LoVo (cell line): ENCODE measurements around the gene WDFY3.
"Not testable (repeated sequence)": the region's sequence is repeated elsewhere in the genome, so short reads cannot be mapped to it uniquely, and the experiment has no call there.

Source experiments
- DNase-seq: peaks from one replicate; pipeline ENCODE4 v3.0.0-alpha.2; 2016; ENCODE audit warnings: low spot score

WDFY3 gene

GRCh38 chr4:84857296-84857695, 109.2 kb downstream of the WDFY3 start:
- DNase-seq: no peak

GRCh38 chr4:84856468-84857049, 109.9 kb downstream of the WDFY3 start:
- DNase-seq: no peak

- DNase-seq: no peak
Observed at GRCh38 chr4:84855774-84856173, 110.7 kb downstream of the WDFY3 start.

- no peak for DNase-seq
Observed at GRCh38 chr4:84852081-84852480, 114.4 kb downstream of the WDFY3 start.

GRCh38 chr4:84849051-84849640, 117.3 kb downstream of the WDFY3 start:
- DNase-seq: no peak

- no peak for DNase-seq
Observed at GRCh38 chr4:84848432-84848831, 118.1 kb downstream of the WDFY3 start.

- no peak for DNase-seq
Observed at GRCh38 chr4:84847978-84848377, 118.5 kb downstream of the WDFY3 start.

- DNase-seq: no peak
Observed at GRCh38 chr4:84846985-84847384, 119.5 kb downstream of the WDFY3 start.

- DNase-seq: no peak
Observed at GRCh38 chr4:84841435-84841834, 125.1 kb downstream of the WDFY3 start.

GRCh38 chr4:84837751-84838150, 128.7 kb downstream of the WDFY3 start:
- no peak for DNase-seq

- not testable (repeated sequence) for DNase-seq
Observed at GRCh38 chr4:84829633-84830032, 136.9 kb downstream of the WDFY3 start.

- DNase-seq: no peak
Observed at GRCh38 chr4:84826681-84827080, 139.8 kb downstream of the WDFY3 start.

GRCh38 chr4:84825701-84826341, 140.7 kb downstream of the WDFY3 start:
- no peak for DNase-seq

GRCh38 chr4:84821064-84821463, 145.4 kb downstream of the WDFY3 start:
- DNase-seq: no peak

GRCh38 chr4:84814094-84814750, 152.3 kb downstream of the WDFY3 start:
- DNase-seq: peak; percentile 43

GRCh38 chr4:84809946-84810345, 156.5 kb downstream of the WDFY3 start:
- DNase-seq: no peak

GRCh38 chr4:84808332-84808731, 158.2 kb downstream of the WDFY3 start:
- DNase-seq: no peak

- DNase-seq: not testable (repeated sequence)
Observed at GRCh38 chr4:84806541-84806940, 159.9 kb downstream of the WDFY3 start.

- DNase-seq: no peak
Observed at GRCh38 chr4:84804136-84804535, 162.4 kb downstream of the WDFY3 start.

GRCh38 chr4:84803720-84804119, 162.8 kb downstream of the WDFY3 start:
- DNase-seq: no peak

- DNase-seq: no peak
Observed at GRCh38 chr4:84803116-84803515, 163.4 kb downstream of the WDFY3 start.

GRCh38 chr4:84800256-84800655, 166.2 kb downstream of the WDFY3 start:
- no peak for DNase-seq

- DNase-seq: no peak
Observed at GRCh38 chr4:84799318-84799717, 167.2 kb downstream of the WDFY3 start.
